H1 (cell line): Measurements from ENCODE around the gene GRIA1. TPM values are rescaled to one million over a fixed set of nuclear protein-coding genes. Genes with fewer than 3 reads are reported as not detected.

Source experiments
- MAFK ChIP-seq: IDR thresholded peaks from 2 replicates; pipeline ENCODE4 v1.6.1; 2012; ENCODE audit warnings: low read depth, mild to moderate bottlenecking, improper control_type of control experiment, low read length
- polyA plus RNA-seq, 7 experiments: library from polyadenylated mRNA; depleted of rRNA in 3 of 7; stranded (reverse) in 5 of 7; unstranded in 2 of 7; fragments of >200 nt in 5 of 7; fragments of 200-250 nt in 2 of 7; gene quantifications; 1 replicate in 5 of 7; 2 replicates in 1 of 7; 4 replicates in 1 of 7; pipeline versions ENCODE4 v1.2.1 to v1.2.3, GENCODE V29; 2011 to 2013; ENCODE audit warnings: missing spikeins in 2 of 7, mixed read lengths in 2 of 7
- total RNA-seq: library from RNA; stranded (reverse); fragmentation: NEBNext Ultra II Directional; extraction: Animal tissue kit (Norgen Biotek cat#: 25700); gene quantifications from 2 replicates; pipeline ENCODE4 v1.2.1, GENCODE V29; 2021
- TF ChIP-seq, protein P1 (sequence below): IDR thresholded peaks from 2 replicates; pipeline ENCODE4 v1.6.1; 2011; ENCODE audit warnings: low read depth, mild to moderate bottlenecking, low read length; ENCODE audit not compliant: insufficient read depth

GRIA1 gene
- total and polyA plus RNA-seq, 2 of the 8 experiments (the other 6 are each of a cell fraction or from before 2014, with no cell fraction given): 0.97 to 2.5 TPM

DNA sequence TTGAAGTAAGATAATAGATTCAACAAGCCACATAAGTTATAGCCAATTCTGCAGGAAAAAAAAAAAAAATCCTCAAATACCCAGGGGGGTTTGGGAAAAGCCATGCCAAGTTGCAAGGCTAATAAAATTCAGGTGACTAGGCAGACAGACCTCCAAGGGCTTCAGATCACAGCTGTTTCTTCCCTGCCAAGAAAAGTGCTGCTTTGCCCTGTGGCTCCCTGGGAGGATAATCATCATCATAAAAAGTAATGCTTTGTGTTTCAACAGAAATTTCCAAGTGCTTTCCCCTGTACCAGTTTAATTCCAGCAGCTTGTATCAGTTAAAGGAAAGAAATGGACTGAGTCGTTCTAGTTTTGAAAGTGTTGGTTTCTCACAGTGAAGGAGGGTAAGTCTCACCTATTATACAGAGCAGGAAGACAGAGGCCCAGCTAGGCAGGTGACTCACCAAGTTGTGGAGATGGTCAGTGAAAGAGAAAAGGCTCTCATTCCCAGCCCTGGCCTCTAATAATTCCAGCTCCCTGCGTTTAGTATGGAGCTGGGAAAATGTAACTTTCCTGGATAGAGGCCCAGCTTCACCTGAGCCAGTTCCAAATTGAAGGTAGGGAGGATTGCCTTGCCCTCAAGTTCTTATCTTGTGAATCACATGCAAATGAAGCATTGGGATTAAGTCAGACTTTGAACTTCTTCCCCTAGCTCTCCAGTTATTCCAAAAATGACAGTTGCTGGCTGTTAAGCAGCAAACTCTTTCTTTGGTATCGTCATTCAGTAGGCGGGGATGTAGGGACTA is 263.4 kb downstream of the GRIA1 start (continued):
- TF ChIP-seq, protein P1, sequence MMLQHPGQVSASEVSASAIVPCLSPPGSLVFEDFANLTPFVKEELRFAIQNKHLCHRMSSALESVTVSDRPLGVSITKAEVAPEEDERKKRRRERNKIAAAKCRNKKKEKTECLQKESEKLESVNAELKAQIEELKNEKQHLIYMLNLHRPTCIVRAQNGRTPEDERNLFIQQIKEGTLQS: no peak
- TF ChIP-seq MAFK: no peak
